HepG2 (cell line): Measurements from ENCODE around the gene RNF114. TPM values are rescaled to one million over a fixed set of nuclear protein-coding genes. Genes with fewer than 3 reads are reported as not detected.

ENCODE experiments used
- GPN1 ChIP-seq: sonication (generic); formaldehyde crosslinking; IDR thresholded peaks from 2 replicates; pipeline ENCODE4 v1.5.1; 2020; ENCODE audit warnings: missing genetic modification reagents, borderline replicate concordance
- HMG20B ChIP-seq: conservative IDR thresholded peaks from 2 replicates; pipeline ENCODE4 v1.6.1; 2016; ENCODE audit warnings: missing genetic modification reagents, missing compliant biosample characterization
- HNF4A ChIP-seq: sonication (generic); formaldehyde crosslinking; IDR thresholded peaks from 2 replicates; pipeline ENCODE4 v1.4.0; 2020; ENCODE audit warnings: missing genetic modification reagents
- HOXD1 ChIP-seq: sonication (generic); formaldehyde crosslinking; IDR thresholded peaks from 2 replicates; pipeline ENCODE4 v1.5.0; 2020; ENCODE audit warnings: missing genetic modification reagents
- IRX3 ChIP-seq: sonication (generic); formaldehyde crosslinking; IDR thresholded peaks from 2 replicates; pipeline ENCODE4 v1.8.1; 2023; ENCODE audit warnings: mild to moderate bottlenecking, low read depth, missing genetic modification reagents, borderline replicate concordance
- NAIF1 ChIP-seq: sonication (generic); formaldehyde crosslinking; IDR thresholded peaks from 2 replicates; pipeline ENCODE4 v1.5.0; 2020; ENCODE audit warnings: mild to moderate bottlenecking, missing genetic modification reagents, borderline replicate concordance
- NR1H2 ChIP-seq: sonication (generic); formaldehyde crosslinking; IDR thresholded peaks from 2 replicates; pipeline ENCODE4 v1.8.1; 2022; ENCODE audit warnings: low read depth, missing genetic modification reagents, borderline replicate concordance
- POLR2AphosphoS5 ChIP-seq: IDR thresholded peaks from 2 replicates; pipeline ENCODE4 v1.6.1; 2012; ENCODE audit warnings: low read depth, low read length
- SALL1 ChIP-seq: sonication (generic); formaldehyde crosslinking; IDR thresholded peaks from 2 replicates; pipeline ENCODE4 v1.8.0; 2022; ENCODE audit warnings: mild to moderate bottlenecking, missing genetic modification reagents
- SRY ChIP-seq: sonication (generic); formaldehyde crosslinking; IDR thresholded peaks from 2 replicates; pipeline ENCODE4 v1.8.0; 2022; ENCODE audit warnings: mild to moderate bottlenecking, missing genetic modification reagents
- SUZ12 ChIP-seq: fragments of 150-350 bp; IDR thresholded peaks from 2 replicates; pipeline ENCODE4 v1.6.1; 2014; ENCODE audit warnings: low read depth, low read length
- TCF7L2 ChIP-seq: IDR thresholded peaks from 2 replicates; pipeline ENCODE4 v1.6.1; 2011; ENCODE audit warnings: mild to moderate bottlenecking, low read depth, low read length, moderate library complexity
- TEAD3 ChIP-seq: optimal IDR thresholded peaks from 2 replicates; pipeline ENCODE3; 2016; ENCODE audit warnings: borderline replicate concordance
- U2AF1 ChIP-seq: fragments of 200-400 bp; formaldehyde crosslinking; optimal IDR thresholded peaks from 2 replicates; pipeline ENCODE3; 2017; ENCODE audit warnings: mild to moderate bottlenecking, low read depth, low read length
- YEATS2 ChIP-seq: sonication (generic); formaldehyde crosslinking; IDR thresholded peaks from 2 replicates; pipeline ENCODE4 v1.4.0; 2020; ENCODE audit warnings: missing genetic modification reagents, borderline replicate concordance
- ZNF234 ChIP-seq: sonication (generic); formaldehyde crosslinking; conservative IDR thresholded peaks from 2 replicates; pipeline ENCODE4 v1.5.1; 2020; ENCODE audit warnings: mild to moderate bottlenecking, missing genetic modification reagents
- ZNF484 ChIP-seq: sonication (generic); formaldehyde crosslinking; IDR thresholded peaks from 2 replicates; pipeline ENCODE4 v1.5.1; 2020; ENCODE audit warnings: mild to moderate bottlenecking, low read depth, missing genetic modification reagents, borderline replicate concordance
- ZSCAN30 ChIP-seq: sonication (generic); formaldehyde crosslinking; IDR thresholded peaks from 2 replicates; pipeline ENCODE4 v1.5.0; 2020; ENCODE audit warnings: mild to moderate bottlenecking, missing genetic modification reagents
- polyA plus RNA-seq, 8 experiments: library from polyadenylated mRNA; depleted of rRNA in 3 of 8; stranded (reverse) in 7 of 8; unstranded in 1 of 8; fragments of >200 nt; fragmentation: Illumina TruSeq in 4 of 8; extraction: Trizol in 4 of 8; gene quantifications; 2 replicates each; pipeline versions ENCODE4 v1.2.1 to v1.2.3, GENCODE V29; 2011 to 2016; ENCODE audit warnings: low read depth in 4 of 8, missing spikeins in 1 of 8, mixed read lengths in 1 of 8; ENCODE audit not compliant: insufficient read depth in 1 of 8
- total RNA-seq, 5 experiments: library from RNA; depleted of rRNA; stranded (reverse); fragments of >200 nt; fragmentation: Illumina TruSeq; extraction: Trizol; gene quantifications; 2 replicates each; pipeline ENCODE4 v1.2.3, GENCODE V29; 2016; ENCODE audit warnings: low read depth in 1 of 5
- TF ChIP-seq, protein P1 (sequence below): sonication (generic); IDR thresholded peaks from 2 replicates; pipeline ENCODE4 v1.6.1; 2016; ENCODE audit warnings: low read depth, borderline replicate concordance
- TF ChIP-seq, protein P2 (sequence below): sonication (generic); formaldehyde crosslinking; IDR thresholded peaks from 2 replicates; pipeline ENCODE4 v1.4.0; 2020; ENCODE audit warnings: missing genetic modification reagents; ENCODE audit errors: not compliant biosample characterization
- TF ChIP-seq, protein P3 (sequence below): sonication (generic); formaldehyde crosslinking; IDR thresholded peaks from 2 replicates; pipeline ENCODE4 v1.5.0; 2020; ENCODE audit warnings: missing genetic modification reagents, mild to moderate bottlenecking, borderline replicate concordance
- TF ChIP-seq, protein P4 (sequence below): sonication (generic); formaldehyde crosslinking; IDR thresholded peaks from 2 replicates; pipeline ENCODE4 v1.5.1; 2020; ENCODE audit warnings: missing genetic modification reagents, mild to moderate bottlenecking, borderline replicate concordance
- TF ChIP-seq, protein P5 (sequence below): IDR thresholded peaks from 2 replicates; pipeline ENCODE4 v1.6.1; 2016

RNF114 gene
- total and polyA plus RNA-seq, 2 of the 13 experiments (the other 11 are each of a cell fraction or from before 2014, with no cell fraction given), result 119 to 126 TPM

DNA sequence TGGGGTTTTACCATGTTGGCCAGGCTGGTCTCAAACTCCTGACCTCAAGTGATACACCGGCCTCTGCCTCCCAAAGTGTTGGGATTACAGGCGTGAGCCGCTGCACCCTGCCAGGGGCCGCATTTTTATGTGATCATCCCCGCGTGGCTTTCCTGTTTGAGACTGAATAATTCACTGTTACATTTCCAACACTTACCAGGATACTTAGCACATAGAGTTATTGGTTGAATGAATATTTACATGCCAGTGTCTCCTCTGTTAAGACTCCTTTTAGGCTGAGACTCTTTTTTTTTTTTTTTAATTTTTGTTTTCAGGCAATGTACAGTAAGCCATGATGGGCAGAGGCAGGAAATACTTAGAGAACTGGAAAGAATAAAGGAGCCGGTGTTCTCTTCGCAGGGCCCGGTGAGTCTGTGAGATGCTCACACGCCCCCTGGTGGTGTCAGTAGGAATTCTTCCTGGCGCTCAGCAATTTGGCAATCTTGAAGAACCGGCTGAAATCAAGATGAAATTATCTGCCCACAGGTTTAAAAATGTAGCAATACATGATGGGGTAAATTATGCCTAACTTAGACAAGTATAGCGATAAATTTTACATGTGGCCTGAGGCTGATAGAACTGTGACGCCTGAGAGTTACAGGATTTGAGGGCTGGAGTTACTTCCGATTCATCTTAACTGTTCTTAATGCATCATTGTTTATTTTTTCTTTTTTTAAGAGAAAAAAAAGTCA, 7.6 kb upstream of the RNF114 start (continued):
- no peak for TF ChIP-seq HMG20B
- TF ChIP-seq, protein P1, sequence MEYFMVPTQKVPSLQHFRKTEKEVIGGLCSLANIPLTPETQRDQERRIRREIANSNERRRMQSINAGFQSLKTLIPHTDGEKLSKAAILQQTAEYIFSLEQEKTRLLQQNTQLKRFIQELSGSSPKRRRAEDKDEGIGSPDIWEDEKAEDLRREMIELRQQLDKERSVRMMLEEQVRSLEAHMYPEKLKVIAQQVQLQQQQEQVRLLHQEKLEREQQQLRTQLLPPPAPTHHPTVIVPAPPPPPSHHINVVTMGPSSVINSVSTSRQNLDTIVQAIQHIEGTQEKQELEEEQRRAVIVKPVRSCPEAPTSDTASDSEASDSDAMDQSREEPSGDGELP, result no peak
- TF ChIP-seq YEATS2 (CRISPR knock-in tag), result peak; percentile 54; the same call in 1 of the 2 replicates
- TF ChIP-seq HNF4A (CRISPR knock-in tag), result no peak
- no peak for TF ChIP-seq NAIF1
- TF ChIP-seq, protein P2, sequence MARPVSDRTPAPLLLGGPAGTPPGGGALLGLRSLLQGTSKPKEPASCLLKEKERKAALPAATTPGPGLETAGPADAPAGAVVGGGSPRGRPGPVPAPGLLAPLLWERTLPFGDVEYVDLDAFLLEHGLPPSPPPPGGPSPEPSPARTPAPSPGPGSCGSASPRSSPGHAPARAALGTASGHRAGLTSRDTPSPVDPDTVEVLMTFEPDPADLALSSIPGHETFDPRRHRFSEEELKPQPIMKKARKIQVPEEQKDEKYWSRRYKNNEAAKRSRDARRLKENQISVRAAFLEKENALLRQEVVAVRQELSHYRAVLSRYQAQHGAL (CRISPR knock-in tag), result no peak
- TF ChIP-seq ZNF484, result no peak
- no peak for TF ChIP-seq IRX3 (CRISPR knock-in tag)
- TF ChIP-seq NR1H2 (CRISPR knock-in tag), result no peak
- TF ChIP-seq, protein P3, sequence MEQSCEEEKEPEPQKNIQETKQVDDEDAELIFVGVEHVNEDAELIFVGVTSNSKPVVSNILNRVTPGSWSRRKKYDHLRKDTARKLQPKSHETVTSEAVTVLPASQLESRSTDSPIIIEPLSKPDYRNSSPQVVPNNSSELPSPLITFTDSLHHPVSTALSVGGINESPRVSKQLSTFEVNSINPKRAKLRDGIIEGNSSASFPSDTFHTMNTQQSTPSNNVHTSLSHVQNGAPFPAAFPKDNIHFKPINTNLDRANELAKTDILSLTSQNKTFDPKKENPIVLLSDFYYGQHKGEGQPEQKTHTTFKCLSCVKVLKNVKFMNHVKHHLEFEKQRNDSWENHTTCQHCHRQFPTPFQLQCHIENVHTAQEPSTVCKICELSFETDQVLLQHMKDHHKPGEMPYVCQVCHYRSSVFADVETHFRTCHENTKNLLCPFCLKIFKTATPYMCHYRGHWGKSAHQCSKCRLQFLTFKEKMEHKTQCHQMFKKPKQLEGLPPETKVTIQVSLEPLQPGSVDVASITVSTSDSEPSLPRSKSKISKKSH (CRISPR knock-in tag), result peak; percentile 64; the same call in 1 of the 2 replicates
- TF ChIP-seq TCF7L2, result no peak
- TF ChIP-seq, protein P4, sequence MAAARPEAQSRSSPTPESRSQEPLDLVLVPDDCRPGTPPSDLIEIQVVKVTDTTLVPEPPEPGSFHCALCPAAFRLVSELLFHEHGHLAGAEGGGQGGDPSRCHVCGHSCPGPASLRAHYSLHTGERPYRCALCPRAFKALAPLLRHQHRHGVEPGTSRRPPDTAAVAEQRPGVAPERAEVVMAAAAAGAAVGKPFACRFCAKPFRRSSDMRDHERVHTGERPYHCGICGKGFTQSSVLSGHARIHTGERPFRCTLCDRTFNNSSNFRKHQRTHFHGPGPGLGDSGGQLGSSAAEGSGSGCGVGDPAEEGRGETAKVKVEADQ, result no peak
- TF ChIP-seq GPN1 (CRISPR knock-in tag), result no peak
- TF ChIP-seq TEAD3 (CRISPR knock-in tag), result peak; percentile 66
- no peak for TF ChIP-seq U2AF1
- TF ChIP-seq HOXD1, result no peak
- TF ChIP-seq POLR2AphosphoS5, result no peak
- TF ChIP-seq, protein P5, sequence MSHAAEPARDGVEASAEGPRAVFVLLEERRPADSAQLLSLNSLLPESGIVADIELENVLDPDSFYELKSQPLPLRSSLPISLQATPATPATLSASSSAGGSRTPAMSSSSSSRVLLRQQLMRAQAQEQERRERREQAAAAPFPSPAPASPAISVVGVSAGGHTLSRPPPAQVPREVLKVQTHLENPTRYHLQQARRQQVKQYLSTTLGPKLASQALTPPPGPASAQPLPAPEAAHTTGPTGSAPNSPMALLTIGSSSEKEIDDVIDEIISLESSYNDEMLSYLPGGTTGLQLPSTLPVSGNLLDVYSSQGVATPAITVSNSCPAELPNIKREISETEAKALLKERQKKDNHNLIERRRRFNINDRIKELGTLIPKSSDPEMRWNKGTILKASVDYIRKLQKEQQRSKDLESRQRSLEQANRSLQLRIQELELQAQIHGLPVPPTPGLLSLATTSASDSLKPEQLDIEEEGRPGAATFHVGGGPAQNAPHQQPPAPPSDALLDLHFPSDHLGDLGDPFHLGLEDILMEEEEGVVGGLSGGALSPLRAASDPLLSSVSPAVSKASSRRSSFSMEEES (CRISPR knock-in tag), result no peak
- TF ChIP-seq SALL1 (CRISPR knock-in tag), result peak; percentile 46; the same call in 1 of the 2 replicates
- no peak for TF ChIP-seq SRY
- TF ChIP-seq SUZ12, result no peak
- no peak for TF ChIP-seq ZNF234
- no peak for TF ChIP-seq ZSCAN30 (CRISPR knock-in tag)
